Activated CD4-positive, alpha-beta T cell treated with anti-CD3 and anti-CD28 coated beads, Interleukin-2, amount 50 U/mL, for 24 hours (primary cell): Measurements from ENCODE around the gene PCDH1.

ENCODE experiments used
- DNase-seq, 2 donors: peaks; one replicate each; pipeline ENCODE4 v3.0.0-alpha.2; 2020; ENCODE audit warnings: low read depth in 1 of 2, low spot score in 1 of 2

The PCDH1 gene

DNA sequence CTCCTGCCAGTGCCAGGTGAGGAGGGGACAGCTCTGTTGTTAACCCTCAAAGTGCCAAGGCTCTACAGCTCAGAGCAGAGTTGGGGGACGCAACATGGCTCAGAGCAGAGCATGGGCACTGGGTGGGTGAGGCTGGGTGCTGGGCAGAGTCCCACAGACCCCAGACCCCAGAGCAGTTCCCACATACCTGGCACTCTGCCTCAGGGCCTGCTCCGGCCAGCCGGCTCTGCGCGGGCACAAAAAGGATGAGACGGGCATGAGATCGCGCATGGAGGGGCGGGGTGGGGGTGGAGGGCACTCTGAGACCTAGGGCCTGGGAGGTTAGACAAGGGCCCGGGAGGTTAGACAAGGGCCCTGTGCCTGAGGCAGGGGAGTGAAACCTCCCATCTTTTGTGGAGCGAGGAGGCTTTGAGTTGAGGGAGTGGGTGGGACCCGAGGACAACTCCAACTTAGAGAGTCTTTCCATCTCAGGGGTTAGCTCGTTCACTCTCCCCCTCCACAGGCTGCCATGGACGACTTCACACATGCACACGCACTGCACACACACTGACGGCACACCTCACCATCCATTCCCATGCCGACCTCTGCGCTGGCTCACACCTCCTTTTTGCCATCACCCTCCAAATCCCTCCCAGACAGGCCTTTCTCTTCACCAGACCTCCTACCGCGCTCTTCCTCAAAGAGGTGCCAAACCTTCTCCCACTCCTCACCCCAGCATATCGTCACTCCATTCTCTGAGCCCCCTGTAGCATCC lies 22.0 kb downstream of the PCDH1 start:
- DNase-seq, result no peak

DNA sequence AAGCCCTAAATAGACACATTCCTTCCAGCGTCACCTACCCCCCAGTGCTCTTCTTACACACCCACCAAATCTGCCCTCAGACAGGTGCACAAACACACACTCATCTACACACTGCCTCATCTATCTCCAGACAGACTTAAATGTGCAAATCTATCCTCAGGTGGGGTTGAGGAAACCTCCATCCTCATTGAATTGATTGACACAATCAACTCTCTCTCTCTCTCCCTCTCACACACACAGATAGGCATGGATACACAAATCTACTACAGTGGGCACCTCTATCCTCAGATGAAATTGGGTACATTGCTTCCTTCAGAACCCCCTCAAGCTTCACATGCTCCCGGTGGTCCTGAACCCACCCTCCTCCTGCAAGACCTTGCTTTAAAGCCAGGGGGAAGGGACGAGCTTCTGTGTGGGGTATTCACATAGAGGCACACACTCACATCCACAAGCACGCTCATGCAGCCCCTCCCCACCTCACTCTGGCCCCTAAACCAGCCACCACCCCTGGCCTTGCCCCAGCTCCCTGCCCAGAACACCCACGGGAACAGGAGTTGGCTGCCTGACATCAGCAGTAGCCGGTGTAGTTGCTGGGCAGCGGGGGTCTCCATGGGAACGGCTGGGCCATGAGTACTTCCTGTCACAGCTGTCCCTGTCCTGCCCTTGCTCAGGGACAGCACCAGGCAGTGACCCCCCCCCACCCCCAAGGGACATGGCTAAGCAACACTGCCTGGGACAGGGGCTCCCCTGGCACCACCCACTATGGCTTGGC lies 22.8 kb downstream of the PCDH1 start:
- no peak for DNase-seq

DNA sequence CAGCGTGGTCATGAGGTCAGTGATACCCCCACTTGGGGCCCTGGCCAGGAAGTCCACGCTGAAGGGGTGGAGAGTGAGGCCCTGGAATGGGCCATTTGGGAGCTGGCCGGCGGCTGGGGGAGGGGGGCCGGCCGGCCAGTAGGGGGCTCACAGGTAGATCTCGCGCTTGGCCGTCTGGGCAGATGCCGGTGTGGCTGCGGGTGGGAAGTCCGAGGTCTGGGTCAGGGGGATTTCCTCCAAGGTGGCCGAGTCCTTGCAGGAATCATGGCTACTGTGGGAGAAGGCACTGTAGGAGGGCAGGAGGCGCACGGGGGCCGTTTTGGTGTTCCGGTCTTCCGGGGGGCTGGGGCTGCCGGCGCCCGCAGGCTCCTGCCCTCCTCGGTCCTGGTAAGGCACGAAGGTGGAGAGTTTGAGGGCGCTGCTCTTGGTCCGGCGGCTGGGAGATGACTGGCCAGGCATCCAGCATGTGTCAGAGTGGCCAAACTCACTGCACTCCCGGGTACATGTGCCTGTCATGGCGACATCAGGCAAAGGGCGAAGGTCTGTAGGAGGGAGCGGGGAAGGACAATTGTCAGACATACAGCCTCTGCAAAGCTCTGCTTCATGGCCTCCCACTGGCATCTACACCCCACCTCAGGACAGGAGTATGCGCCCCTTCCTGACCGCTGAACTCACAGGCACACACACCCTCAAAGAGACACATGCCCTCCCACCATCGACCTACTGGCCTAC lies 24.1 kb downstream of the PCDH1 start:
- DNase-seq, result no peak

DNA sequence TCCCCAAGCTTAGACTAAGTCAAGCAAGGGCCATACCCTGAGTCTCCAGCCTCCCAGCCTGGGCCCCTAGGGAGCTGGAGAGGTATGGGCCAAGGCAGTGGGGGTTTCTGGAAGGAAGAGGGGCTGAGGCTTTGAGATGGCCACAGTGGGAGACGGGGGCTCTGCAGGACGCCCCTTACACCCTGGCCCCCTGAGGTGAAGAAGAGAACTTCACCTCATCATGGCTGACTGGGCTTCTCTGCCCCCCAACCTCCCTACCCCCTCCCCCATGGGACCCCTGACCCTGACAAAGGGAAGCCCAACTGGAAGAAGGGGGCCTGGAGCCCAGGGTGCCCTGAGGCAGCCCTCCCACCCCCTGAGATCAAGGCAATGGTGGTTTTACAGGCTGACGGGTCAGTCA lies 25.8 kb downstream of the PCDH1 start:
- no peak for DNase-seq

DNA sequence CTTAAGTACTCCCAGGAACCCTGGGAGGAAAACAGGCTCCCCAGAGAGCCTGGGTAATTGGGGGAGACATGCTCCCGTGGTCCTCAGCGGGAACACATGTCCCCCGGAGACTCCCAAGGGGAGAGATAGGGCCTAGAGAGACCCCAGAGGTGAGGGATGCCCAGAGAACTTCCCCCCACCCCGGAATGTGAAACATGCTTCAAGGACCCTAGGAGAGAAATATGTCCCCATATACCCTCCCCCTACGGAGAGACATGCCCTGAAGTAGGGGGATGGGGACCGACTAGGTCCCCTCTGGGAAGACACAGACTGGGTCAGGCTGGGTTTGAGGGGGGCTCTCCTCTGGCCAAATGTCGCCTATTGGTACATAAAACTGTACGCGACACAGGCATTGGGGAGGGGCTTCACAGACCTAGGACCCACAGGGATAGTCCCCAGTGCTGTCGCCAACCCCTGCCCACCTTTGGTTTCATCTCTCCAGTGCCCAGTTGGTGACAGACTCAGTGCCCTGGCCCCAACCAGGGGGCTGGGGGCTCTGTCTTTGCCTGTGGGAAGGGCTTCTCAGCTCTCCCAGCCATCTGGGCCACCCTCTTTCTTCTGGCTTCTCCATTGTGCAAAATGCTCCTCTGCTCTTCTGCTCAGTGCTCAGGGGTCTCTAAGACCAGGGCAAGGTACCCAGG lies 26.9 kb downstream of the PCDH1 start:
- DNase-seq, result no peak

DNA sequence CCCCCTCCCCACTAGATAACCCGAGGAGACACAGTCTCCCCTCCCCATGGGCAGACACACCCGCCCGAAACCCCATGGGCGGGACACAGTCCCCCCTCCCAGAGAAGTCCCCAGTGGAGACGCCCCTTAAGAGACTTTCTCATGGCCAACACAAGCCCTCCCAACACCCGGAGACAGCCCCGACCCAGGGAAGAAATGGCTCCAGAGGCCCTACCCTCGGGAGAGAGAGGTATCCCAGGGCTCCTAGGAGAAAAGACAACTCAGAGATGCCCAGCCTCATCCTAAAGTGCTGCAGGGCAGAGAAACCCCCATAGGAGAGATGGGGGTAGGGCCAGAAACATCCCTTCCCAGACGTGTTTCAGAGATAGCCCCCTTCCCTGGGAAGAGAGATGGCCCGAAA lies 27.4 kb downstream of the PCDH1 start:
- DNase-seq, result no peak

DNA sequence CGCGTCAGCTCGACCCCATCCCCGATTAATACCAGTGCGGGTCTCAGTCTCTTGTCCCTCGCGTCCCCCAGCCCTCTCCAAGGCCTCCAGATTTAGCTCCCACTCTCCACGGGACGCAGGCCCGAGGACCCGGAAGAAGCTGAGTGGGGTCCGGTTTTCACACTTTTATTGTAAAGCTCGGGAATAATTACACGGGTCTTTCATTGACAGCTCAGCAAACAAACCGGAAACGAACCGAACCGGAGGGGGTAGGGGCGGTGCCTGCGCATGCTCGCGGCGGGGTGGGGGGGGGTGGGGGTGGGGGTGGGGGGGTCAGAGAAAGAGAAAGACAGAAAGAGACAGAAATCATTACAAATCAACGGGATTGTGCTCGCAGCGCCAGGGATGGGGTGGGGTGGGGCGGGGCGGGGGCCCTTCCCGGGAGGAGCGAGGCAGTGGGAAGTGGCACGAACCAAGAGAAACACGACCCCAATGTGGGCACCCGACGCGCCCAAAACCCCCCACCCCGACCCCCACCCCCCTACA lies 27.9 kb downstream of the PCDH1 start:
- DNase-seq, result peak in 1 of 2 donors; percentile 17

DNA sequence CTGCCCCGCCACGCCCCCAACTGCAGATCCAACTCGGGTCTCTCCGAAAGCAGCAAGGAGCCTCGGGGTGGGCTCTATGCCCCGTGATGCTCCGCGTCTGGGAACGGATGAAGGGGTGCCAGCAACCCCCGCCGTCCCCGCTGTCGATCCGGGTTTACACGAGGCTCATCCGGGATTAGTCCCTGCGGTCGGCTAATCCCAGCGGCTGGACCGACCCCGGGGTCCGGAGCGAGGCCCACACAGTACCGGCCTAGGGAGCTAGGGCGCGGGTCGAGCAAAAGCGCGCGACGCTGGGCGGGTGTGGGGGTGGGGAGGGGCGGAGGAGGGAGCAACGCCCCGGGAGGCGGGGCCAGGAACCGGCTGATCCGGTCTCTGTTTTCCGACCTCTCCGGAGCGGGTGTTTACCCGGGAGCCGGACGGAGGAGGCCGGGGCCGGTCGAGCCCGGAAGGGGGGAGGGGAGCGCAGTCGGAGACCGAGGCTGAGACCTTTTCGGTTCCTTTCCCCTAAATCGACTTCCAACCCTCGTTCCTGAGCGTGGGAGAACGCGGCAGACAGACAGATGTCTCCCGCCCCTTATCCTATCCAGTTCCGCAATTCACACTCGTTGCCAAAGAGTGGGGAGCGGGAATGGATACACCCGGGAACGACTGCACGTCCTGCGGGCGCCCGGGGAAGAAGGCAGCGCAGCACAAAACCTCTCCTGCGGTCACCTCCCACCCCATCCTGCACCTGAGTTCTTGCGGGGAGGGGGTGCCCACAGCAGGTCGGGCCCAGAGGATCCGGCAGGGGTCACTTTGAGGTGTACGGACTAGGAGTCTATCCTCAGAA lies 28.6 kb downstream of the PCDH1 start:
- DNase-seq, result peak; percentile 39 to 56

DNA sequence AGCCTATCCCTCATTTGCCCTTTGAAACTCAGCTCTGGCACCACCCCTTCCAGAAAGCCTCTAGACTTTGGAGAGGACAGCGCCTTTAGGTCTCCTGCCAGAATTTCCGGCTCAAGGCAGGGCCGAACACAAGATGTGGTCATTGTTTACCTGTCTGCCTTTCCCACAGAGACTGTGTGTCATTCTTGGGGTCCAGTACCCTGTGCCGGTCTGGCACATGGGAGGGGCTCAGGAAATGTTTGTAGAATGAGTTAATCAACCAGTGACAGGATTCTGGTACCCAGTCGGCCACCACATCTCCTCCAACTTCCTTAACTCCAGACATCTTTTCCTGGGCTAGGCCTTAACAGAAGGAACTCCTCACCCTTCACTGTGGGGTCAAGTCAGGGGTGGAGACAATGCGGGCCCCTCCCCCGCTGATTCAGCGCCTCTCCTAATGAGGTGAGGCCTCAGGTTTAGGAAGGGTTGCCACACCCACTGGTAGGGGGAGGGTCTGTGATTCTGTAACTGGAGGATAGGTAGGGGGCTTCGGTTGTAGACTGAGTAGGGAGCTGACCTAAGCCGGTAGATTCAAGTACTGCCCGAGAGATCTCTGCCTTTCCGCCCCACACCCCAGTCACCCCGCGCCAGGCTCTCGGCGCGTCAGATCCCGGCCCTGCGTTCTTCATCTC lies 29.3 kb downstream of the PCDH1 start:
- DNase-seq, result no peak

DNA sequence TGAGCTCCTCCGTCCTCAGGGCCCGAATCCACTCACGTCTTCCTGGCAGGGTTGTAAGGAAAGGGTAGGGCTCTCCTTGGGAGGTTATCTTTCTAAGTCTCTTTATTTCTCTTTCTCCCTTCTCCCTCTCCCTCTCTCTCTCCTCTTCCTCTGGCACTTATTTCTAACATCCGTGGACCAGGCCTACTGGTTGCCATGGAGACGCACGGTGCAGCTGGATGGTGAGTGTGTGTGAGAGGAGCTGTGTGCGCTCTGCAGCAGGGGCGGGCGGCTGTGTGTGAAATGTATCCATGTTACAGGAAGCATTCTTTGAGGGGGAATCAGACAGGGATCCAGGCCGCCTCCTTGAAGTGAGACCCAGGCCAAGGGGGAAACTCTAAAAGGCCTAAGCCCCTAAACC lies 32.2 kb downstream of the PCDH1 start:
- DNase-seq, result no peak

DNA sequence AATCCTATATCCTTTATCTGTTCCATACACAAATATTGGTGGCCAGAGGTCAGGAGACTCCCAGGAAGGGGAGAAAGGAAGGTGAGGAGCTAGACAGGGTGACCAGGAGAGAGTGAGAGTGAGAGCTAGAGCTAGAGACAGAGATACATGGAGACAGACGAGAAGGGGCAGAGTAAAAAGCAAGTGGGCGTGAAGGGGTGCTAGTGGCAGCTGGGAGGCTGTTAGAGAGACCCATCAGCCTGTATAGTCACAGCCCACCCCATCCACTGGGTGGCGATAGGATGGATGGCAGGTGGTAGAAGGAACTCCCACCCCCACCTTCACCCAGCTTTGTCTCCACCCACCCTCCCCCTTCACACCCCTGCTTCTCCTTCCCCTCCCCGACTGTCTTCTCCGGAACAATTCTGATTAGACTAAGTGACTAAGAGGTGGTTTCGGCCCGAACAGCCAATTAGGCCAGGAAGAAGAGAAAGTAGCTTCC lies 32.8 kb downstream of the PCDH1 start:
- peak in 1 of 2 donors; percentile 11 for DNase-seq

DNA sequence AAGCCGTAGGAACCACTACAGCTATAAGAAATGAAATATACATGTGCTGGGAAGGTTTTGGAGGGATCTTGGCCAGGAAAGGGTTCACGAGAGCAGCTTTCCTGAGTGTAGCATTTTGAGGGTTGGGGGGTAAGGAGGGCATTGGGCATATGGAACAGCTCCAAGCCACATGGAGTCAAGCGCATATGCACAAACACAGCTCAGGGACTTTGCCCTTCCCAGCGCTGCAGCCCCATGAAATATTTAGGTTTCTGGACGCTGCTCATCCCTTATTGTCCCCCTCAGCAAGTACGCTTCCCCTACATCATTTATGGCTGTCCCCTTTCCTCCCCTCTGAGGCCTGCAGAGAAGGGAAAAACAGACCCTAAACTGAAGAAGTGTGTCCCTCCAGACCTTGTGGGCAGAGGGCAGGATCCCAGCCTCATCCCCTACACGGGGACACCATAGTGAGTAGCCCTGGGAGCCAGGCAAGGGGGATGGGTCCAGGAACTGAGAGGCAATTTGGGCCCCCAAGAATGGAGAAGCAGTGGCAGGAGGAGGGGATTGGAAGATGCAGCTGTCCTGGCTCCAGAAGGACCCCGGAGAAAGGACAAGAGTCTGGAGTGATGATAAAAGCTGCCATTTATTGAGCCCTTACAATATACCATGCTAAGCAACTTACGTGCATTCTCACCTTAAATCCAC lies 33.7 kb downstream of the PCDH1 start:
- DNase-seq, result no peak

DNA sequence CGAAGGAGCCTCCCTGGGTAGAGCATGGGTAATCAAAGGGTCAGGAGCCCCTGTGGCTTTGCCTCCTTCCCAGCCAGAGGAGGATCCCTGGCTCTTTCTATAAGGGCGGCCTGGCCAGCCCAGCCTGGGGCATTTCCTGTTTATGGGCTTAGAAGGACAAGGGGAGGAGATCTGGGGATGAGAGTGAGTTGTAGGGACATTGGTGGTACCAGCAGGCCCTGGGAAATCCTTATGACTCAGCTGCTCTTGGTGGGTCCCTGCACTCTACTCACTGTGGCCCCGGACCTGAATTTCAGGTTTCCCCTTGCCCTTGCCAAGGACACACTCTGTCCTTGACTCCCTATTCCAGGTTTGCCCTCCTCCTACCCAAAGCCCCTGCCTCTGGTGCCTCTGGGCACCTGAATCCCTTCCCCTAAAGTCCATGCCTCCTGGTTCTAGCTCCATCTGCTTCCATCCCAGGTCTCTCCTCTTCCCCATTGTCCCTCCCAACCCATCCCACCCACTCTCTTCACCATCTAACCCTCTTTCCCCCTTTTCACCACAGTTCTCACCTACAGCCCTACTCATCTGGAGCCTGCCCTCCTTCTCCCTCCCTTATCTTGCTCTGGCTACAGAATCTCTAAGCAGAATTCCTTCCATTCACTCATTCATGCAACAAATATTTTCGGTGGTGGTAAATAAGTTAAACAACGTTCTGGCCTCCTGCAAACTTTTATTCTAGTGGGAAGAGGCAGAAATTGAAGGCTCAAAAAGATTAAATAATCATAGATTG lies 34.9 kb downstream of the PCDH1 start:
- DNase-seq, result no peak

DNA sequence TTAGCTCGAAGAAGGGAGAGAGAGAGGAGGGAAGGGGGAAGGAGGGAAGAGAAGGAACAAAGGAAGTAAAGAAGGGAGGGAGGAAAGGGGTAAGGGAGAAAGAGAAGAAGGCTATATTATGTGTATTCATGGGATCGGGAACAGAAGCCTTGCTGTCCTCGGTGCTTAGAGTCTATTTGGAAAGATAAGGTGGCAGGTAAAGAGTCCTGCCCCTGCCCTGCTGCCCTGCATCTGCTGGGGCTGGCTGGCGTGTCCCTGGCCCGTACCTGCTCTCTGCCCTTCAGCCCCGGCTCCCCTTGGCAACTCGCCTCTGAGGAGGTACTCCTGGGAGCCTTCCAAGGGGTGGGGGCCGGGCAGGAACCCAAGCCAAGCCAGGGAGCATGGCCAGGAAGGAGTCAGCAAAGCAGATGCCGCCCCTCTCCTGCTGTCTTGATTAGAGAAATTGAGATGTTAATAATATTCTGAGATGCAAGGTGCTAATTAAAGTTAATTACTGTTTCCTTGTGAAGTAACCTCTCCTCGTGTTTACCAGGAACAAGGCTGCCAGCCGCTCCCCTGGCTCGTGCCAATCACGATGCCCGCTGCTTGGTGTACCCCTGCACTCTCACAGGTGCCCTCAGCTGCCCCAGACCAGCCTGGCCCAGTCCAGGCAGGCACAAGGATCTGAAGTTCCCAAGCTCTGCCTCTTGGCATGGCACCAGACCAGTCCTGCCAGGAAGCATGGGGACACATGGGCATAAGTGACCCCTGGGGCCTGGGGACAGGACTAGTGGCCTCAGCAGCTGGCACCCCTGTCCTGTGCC lies 36.6 kb downstream of the PCDH1 start:
- DNase-seq, result no peak

DNA sequence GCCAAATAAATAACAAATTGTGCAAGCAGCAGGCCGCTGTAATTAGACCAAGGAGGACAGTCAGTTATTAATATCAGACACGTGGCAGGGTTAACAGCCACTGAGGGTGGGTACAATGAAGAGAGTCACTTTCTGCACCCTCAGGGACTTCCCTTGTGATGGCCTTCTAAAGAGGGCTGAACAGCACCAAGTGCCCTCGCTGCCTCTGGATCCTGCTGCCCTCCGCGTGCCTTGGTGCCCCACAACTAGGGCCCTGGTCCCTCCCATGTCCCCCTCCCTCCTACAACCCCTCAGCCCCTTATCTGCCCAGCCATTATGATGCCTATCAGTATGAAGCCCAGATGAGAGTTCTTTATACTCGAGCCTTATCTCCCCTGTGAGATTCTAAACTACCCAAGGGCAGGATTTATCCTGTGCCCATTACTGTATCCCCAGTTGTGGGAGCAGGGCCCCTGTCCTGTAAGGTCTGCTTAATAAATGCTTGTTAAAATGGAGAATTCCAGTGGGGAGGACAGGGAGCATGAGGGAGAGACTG lies 37.3 kb downstream of the PCDH1 start:
- no peak for DNase-seq

DNA sequence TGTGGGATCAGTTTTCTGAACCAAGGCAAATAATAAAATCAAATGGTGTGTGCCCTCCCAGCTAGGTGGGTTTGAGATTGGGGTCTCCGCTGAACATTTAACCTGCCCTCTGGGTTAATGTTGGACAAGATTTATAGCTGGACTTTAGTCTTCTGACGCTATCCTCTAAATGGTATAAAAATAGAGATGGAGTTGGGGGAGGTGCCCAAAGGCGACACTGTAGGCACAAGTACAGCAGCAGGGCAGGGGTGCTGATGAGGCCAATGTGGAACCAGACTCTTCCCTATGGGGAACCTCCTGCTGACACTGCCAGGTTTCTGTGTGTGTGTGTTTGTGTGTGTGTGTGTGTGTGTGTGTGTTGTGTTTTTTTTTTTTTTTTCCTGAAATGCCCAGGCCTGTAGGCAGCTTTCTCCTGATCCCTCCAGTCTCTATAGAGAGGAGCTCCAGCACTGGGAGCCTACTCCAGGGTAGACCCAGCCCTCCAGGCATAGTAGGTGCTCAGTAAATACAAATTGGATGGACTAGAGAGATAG lies 37.9 kb downstream of the PCDH1 start:
- DNase-seq, result no peak

DNA sequence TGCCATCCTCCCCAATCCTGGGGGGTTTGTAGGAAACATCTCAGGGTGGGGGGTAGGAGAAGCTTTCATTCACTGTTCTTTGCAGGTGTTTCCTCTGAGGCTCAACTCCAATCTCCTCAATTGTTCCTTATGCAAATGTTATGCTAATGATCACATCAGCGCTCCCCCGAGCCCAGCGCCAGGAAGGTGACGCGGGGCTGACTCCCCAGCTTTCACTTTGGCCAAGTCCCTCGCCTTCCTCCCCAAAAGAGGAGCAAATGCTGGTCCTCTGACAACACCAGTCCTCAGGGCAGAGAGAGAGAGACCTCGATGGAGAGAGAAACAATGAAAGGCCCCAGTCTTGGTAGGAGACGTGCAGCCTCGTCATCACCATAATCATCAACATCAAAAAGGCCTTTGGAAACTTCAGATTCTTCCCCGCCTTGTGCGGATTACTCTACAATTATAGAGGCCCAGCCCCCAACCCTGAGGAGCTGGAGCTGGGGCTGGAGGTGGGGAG lies 39.1 kb downstream of the PCDH1 start:
- no peak for DNase-seq
